Suppressor macrophage treated with lipopolysaccharide for 4 hours (primary cell): ENCODE measurements around the gene LIN28A.

ENCODE experiments used
- DNase-seq: peaks from one replicate; pipeline ENCODE4 v3.0.0-alpha.2; 2020

The LIN28A gene

GRCh38 chr1:26388791-26389445, 21.7 kb upstream of the LIN28A start:
- DNase-seq = no peak

- no peak for DNase-seq
Observed at GRCh38 chr1:26389604-26390247, 20.9 kb upstream of the LIN28A start.

- peak; percentile 65 for DNase-seq
Observed at GRCh38 chr1:26391450-26391849, 19.2 kb upstream of the LIN28A start.

GRCh38 chr1:26395754-26396153, 14.9 kb upstream of the LIN28A start:
- no peak for DNase-seq

- DNase-seq = no peak
Observed at GRCh38 chr1:26399034-26399433, 11.6 kb upstream of the LIN28A start.

- DNase-seq = no peak
Observed at GRCh38 chr1:26401891-26402290, 8.7 kb upstream of the LIN28A start.

GRCh38 chr1:26403656-26404055, 7.0 kb upstream of the LIN28A start:
- no peak for DNase-seq

GRCh38 chr1:26404641-26405040, 6.0 kb upstream of the LIN28A start:
- no peak for DNase-seq

GRCh38 chr1:26405281-26405915, 5.2 kb upstream of the LIN28A start:
- DNase-seq = no peak

GRCh38 chr1:26408604-26409003, 2.0 kb upstream of the LIN28A start:
- DNase-seq = peak; percentile 77

- no peak for DNase-seq
Observed at GRCh38 chr1:26409191-26409807, 1.3 kb upstream of the LIN28A start.

- no peak for DNase-seq
Observed at GRCh38 chr1:26411624-26412074, 1.0 kb downstream of the LIN28A start.

GRCh38 chr1:26412180-26412840, 1.7 kb downstream of the LIN28A start:
- DNase-seq = no peak

GRCh38 chr1:26413031-26413430, 2.4 kb downstream of the LIN28A start:
- DNase-seq = no peak

- DNase-seq = peak; percentile 77
Observed at GRCh38 chr1:26417111-26417759, 6.6 kb downstream of the LIN28A start.

GRCh38 chr1:26418865-26419349, 8.3 kb downstream of the LIN28A start:
- DNase-seq = no peak

- no peak for DNase-seq
Observed at GRCh38 chr1:26419494-26419893, 8.9 kb downstream of the LIN28A start.

GRCh38 chr1:26429721-26430120, 19.1 kb downstream of the LIN28A start:
- DNase-seq = no peak

GRCh38 chr1:26431979-26432695, 21.5 kb downstream of the LIN28A start, which contains the start of gene DHDDS:
DHDDS (plus strand) TSS chr1:26432321; CDS start chr1:26432946, 625 bp downstream.
- peak; percentile 99 for DNase-seq

- DNase-seq = no peak
Observed at GRCh38 chr1:26432793-26433192, 22.2 kb downstream of the LIN28A start.

- DNase-seq = no peak
Observed at GRCh38 chr1:26434161-26434752, 23.6 kb downstream of the LIN28A start.
